Activated CD4-positive, CD25-positive, alpha-beta regulatory T cell (primary cell): ENCODE results near the gene UFSP2.
A peak's percentile ranks its signal among the peaks of the same experiment; 100 is the strongest.

Experiments used
- DNase-seq, 4 experiments: peaks; one replicate each; lab custom pipeline; 2025; lab: John Stamatoyannopoulos, UW

The UFSP2 gene, protein sequence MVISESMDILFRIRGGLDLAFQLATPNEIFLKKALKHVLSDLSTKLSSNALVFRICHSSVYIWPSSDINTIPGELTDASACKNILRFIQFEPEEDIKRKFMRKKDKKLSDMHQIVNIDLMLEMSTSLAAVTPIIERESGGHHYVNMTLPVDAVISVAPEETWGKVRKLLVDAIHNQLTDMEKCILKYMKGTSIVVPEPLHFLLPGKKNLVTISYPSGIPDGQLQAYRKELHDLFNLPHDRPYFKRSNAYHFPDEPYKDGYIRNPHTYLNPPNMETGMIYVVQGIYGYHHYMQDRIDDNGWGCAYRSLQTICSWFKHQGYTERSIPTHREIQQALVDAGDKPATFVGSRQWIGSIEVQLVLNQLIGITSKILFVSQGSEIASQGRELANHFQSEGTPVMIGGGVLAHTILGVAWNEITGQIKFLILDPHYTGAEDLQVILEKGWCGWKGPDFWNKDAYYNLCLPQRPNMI

DNA sequence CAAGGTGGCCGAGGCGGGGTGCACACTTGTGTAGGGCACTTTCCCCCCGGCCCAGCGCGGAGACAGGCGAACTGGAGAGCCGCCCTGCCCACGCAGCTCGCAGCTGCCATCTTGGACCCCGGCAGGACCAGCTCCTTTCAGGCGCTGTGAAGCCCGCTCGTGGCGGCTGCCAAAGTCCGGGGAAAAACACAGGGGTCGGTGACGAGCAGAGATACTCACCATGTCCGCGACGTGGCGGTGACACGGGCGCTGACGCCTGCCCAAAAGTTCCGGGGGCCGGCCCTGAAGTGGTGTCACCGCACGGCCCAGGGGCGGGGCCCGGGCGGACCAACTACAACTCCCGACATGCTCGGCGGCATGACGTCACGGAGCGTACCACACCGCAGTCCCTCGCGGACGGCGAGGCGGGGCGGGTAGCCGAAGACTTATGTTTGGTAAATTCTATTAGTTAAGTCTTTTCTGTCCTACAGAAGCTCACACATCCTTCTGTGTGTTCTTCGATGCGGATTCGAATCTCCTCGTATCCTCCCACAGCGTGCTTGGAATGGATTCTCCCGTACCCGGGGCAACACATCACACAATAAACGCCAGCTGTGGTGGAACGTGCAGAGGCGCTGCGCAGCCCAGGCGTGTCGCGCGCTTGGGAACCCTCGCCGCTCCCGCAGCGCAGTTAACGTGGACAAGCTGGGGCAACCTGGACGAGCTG lies at the start of gene UFSP2:
TSS of gene UFSP2 (minus strand) at position 318 of the 706 bp plus-strand sequence. CDS start at position 222, 96 bp downstream.
- peak; percentile 77 to 83 (median 79) for DNase-seq

DNA sequence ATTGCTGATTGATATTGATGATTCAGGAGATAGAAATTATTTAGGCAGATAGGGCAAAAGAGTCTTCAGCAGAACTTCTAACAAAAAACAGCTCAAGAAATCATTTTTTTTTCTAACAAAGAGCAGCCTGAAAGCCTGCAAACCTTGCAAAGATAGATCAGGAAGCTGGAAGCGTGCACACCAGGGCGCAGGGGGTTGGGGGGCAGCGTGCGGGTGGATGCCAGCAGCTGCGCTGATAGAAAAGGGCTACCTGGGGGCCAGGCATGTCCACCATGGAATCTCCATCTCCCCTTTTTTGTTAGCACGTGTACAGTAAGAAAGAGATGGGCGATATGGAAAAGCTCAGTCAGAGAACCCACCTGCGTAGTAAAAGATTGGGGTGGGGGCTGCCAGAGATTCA lies 47.5 kb upstream of the UFSP2 start:
- no peak for DNase-seq

GRCh38 chr4:185472103-185472542 lies 46.4 kb upstream of the UFSP2 start:
- no peak for DNase-seq

DNA sequence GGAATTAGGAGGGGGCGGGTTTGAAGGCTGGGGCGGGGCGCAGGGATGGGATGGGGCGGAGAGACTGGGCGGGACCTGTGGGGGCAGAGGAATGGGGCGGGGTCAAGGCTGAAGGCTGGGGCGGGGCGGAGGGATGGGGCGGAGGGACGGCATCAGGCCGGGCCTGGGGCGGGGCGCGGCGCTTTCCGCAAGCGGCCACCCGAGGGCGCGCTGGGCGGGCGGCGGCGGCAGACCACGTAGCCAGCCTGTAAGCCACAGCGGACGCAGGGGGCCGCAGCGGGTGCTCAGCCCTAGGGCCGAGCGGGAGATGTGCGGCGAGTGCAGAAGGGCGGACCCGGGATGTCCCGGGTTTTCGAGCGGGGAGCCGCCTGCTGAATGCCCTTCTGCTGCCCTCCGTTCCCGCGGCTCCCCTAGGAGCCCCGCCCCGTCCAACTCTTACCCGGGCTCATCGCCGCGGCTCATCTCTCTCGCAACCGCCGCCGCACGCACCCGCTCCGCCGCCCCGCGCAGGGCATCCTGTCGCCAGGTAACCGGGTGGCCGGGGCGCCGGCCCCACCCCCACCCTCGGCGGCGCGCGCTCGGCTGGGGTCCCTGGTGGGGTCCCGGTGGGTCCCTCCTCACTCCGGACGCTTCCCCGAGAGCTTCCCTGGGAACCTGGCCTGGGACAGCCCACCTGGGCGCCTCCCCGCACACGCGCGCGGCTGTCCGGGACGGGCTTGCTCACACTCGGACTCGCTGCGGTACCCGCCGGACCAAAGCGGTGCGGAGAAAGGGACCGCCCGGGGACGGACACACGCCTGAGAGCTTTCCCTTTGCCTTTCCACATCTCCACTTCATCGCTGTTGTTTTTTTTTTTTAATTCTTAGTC lies 45.7 kb upstream of the UFSP2 start, which contains the start of gene CCDC110:
TSS of gene CCDC110 (minus strand) at position 499 of the 868 bp plus-strand sequence. CDS start at position 449, 50 bp downstream.
- DNase-seq: peak; percentile 86 to 89 (median 88)

DNA sequence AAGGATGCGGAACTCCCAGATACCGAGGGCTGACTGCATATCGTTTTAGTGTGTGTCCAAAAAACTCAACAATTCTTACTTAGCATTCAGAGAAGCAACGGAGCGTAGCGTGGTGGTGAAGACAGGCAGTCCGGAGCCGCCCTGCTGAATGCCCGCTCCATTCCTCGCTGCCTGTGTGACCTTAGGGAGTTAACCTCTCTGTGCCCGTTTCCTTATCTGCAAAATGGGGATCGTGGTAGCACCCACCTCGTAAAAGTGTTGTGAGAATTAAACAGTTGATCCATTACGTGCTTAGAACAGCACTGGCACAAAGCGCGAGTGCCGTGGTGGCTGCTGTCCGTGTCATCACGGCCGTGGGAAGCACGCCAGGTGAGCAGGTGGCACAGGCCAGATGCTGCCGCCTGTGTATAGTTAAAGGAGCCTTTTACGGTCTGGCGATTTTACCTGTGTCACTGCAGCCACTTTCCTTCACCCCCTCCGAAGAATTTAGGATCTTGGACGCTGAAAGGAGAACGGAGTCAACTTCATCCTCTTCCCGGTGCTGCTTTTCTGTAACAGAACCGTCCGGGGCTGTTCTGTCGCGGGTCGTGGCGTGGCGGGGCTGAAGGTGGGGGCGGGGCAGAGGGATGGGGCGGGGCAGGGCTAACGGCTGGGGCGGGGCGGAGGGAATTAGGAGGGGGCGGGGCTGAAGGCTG lies 44.9 kb upstream of the UFSP2 start:
- peak; percentile 8 to 42 (median 26) for DNase-seq

DNA sequence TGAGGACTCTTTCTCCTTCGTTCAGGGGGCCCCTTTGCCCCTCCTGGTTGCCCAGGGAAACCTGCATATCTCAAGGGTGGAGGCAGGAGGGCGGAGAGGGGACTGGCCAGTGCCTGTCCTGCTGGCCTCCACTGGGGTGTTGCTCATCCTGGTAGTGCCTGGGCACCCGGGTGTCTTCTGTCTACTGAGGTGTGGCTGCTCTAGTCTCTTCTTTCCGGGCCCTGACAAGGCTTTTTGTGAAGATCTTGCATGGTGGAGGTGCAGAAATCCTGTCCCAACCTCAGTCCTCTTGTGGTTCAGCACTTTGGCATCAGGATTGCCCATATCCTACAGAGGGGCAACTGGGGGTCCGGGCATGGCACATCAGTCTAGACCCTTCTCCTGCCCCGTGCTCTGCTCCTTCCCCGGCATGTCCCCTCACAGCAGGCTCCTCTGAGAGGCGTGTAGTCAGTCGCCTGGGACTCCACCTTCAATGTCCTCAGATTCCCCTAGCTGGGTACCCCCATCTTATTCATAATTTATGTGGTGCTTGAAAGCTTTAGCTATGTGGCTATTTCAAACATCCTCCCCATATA lies 43.9 kb upstream of the UFSP2 start:
- DNase-seq: no peak

GRCh38 chr4:185468999-185469398 lies 43.2 kb upstream of the UFSP2 start:
- no peak for DNase-seq

DNA sequence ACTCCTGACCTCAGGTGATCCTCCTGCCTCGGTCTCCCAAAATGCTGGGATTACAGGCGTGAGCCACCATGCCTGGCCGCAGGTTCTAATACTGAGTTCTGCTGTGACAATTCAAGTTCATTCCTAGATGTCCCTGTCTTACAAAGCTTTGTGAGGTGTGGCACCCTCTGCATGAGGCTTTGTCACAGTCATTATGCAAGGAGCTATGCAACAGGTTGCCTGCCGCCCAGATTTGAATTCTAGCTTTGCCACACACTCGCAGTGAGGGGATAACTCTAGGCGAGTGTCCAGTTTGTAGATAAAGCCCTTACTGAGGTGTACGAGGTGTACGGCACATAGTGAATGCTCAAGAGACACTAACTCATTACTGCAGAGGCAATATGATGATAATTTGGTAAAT lies 42.2 kb upstream of the UFSP2 start:
- DNase-seq: no peak

DNA sequence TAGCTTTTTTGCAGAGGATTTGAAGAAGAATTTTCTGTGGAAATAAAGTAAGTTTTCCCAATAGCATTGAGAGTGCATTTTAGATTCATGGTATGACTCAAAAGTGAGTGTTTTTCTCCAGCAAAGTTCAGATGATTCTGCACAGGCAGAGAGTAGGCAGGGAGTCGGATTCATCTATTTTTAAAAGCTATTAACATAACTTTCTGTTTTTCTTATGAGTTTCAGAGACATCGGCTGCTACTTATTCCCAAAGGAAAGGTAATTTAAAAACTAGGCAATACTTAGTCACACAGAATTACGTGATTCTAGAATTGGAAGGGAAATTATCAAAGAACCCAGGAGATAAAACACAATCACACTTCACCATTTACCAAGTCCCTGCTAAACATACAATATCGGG lies 41.3 kb upstream of the UFSP2 start:
- no peak for DNase-seq

GRCh38 chr4:185465707-185466106 lies 39.9 kb upstream of the UFSP2 start:
- no peak for DNase-seq

- DNase-seq: no peak
These were observed 39.1 kb upstream of the UFSP2 start for GRCh38 chr4:185464887-185465286.

DNA sequence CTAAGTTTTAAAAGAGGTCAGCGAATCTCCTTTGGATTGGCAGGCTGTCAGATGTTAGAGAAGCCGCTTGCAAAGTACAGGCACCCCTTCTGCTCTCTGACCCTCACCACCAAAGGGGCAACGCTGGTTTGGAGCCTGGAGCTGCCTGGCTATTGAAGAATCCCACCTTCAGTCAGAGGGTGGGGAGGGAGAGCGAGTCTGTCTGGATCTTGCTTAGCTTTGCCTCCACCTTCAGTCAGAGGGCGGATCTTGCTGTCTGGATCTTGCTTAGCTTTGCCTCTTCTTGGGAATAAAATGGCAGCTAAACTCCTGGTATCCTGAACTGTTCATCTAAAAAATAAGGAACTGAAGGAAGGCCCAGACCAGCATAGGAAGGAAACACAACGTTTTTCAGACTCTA lies 38.4 kb upstream of the UFSP2 start:
- DNase-seq: no peak

GRCh38 chr4:185463541-185463940 lies 37.8 kb upstream of the UFSP2 start:
- no peak for DNase-seq

DNA sequence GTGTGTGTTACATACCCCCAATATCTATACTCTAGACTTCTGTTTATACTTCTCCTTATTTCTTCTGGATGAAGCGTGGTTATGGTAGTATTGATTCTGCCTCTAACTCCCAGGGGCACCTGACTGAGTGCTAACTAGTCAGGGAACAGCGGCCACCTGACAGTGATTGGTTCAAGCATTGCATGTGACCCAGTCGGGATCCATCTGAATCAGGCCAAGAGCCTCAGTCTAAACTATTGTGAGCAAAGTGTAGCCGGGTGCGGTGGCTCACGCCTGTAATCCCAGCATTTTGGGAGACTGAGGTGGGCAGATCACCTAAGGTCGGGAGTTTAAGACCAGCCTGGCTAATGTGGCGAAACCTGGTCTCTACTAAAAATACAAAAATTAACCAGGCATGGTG lies 35.8 kb upstream of the UFSP2 start:
- DNase-seq: no peak

GRCh38 chr4:185457136-185457535 lies 31.4 kb upstream of the UFSP2 start:
- no peak for DNase-seq

GRCh38 chr4:185456131-185456530 lies 30.4 kb upstream of the UFSP2 start:
- DNase-seq: no peak

- DNase-seq: no peak
These were observed 19.4 kb upstream of the UFSP2 start for GRCh38 chr4:185445209-185445608.

DNA sequence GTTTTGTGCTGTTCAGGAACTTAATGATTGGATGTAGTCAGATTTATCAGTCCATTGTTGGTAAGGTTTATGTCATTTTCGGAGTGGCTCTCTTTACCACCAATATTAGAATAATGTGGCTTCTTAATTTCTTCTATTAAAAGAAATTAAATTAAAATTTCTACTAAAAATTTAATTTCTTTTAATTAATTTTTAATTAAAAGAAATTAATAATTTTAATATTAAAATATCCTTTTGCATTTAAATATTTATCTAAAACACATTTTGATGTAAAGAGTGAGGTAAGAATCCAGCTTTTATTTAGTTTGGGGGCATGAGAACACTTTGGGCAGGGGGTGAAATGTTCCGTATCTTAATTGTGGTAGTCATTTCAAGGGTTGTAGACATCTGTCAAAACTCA lies 15.7 kb upstream of the UFSP2 start:
- no peak for DNase-seq

DNA sequence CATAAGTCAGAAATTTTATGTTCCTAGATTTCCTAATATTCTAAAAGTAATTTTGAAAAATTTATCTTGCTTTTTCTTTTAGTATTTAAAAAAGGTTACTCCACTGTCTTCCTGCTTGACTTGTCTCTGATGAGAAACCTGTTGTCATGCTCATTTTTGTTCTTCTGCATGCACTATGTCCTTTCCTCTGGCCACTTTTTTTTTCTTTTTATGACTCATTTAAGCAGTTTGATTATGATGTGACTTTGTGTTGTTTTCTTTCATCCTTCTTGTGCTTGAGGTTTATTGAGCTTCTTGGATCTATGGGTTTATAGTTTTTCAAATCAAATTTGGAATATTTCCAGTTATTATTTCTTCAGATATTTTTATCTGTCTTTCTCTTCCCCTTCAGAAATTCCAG lies 12.0 kb upstream of the UFSP2 start:
- no peak for DNase-seq

DNA sequence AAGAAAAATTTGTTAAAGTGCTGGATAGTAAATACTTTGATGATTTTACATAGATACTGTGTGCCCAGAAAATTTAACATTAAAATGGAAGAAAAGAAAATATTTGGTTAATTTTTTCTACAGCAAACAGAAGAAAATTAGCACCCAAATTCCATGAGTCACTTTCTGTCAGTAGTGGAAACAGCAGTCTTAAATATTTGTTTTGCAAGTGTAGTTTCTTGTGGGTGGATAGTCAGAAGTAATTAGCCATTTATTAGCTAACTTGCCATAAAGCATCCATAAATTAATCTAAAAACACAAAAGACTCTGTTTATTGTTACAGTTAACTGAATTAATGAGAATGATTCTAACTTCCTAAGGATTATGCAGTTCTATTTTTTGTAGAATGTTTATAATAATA lies 9.7 kb upstream of the UFSP2 start:
- no peak for DNase-seq

- no peak for DNase-seq
These were observed 3.9 kb upstream of the UFSP2 start for GRCh38 chr4:185429660-185430059.
